ENCODE measurements around the gene RFTN1.
"Not testable (repeated sequence)": the region's sequence is repeated elsewhere in the genome, so short reads cannot be mapped to it uniquely, and the experiment has no call there.

RFTN1 gene

DNA sequence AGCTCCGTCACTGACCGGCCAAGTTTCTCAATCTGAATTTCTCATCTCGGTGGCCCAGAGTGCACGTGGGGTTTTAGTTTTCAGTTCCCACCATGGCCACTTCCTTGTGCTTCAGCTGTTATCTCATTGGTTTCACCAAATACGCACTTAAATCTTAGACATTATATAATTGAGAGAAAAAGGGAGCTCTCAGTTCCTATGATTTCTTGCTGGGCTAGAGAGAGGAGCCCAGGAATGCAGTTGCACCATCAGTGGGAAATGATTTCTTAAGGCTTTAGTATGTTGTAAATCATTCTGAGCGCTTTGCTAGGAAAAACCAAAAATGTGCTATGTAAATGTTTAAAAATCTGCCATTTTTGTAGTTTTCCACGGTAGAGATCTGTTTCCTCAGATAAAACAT lies 195.3 kb downstream of the RFTN1 start:
- DNase-seq: no peak

GRCh38 chr3:16317561-16317945 lies 195.9 kb downstream of the RFTN1 start:
- no peak for DNase-seq

GRCh38 chr3:16316847-16317560 lies 196.5 kb downstream of the RFTN1 start:
- DNase-seq: no peak

- DNase-seq: no peak
Measured at GRCh38 chr3:16316396-16316795, 197.1 kb downstream of the RFTN1 start.

DNA sequence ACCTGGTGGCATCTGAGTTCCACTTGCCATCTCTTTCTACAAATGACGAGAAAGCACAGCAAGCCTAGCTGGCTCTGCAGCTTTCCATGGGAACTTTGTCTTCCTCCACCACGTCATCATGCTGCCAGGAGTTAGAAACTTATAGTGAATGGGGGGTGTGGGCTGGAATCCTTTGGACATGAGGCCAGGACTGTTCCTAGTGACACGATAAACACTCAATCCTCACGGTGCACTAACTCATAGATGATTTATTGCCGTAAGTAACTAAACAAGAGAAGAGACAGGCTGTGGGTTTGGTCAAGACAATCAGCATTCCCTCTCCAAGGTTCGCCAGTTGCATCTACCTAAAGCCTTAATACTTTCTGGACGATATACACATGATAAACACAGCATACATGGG lies 197.9 kb downstream of the RFTN1 start:
- DNase-seq: no peak

- DNase-seq: no peak
Measured at GRCh38 chr3:16313886-16314645, 199.4 kb downstream of the RFTN1 start.

DNA sequence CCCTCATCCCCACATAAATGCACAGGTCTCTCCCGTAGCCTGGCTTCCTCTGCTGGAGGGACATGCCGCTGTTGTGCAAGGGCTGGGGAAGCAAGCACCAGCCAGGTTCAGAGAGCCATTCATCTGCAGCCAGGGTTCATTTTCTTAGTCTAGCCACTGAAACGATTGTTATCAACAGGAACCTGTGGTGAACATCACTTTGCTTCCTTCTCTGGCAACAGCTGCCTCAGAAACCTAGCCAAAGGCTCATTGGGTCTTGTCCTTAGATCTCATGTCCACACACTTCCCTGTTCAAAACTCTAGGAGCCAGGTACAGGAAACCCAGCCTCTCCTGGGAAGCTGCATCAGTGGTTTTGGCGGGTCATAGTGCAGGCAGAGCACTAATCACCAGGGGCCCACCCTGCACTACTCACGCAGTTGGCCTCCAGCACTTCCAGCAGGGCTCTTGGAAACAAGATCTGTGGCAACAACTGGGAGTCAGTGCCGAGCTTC lies 201.5 kb downstream of the RFTN1 start:
- DNase-seq: peak; percentile 88

DNA sequence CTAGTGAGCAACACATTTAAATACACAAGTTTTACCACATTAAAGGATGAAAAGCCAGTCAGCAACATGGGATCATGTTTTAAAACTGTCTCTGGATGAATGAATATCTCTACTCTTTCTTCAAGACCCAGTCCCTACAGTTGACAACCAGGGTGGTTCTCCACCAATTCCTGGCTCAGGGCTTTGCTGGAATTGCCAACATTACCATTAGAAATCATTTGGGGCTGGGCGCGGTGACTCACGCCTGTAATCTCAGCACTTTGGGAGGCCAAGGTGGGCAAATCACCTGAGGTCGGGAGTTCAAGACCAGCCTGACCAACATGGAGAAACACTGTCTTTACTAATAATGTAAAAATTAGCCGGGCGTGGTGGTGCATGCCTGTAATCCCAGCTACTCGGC lies 203.0 kb downstream of the RFTN1 start:
- DNase-seq: not testable (repeated sequence)

- peak; percentile 92 for DNase-seq
Measured at GRCh38 chr3:16309558-16309957, 203.9 kb downstream of the RFTN1 start.

- no peak for DNase-seq
Measured at GRCh38 chr3:16308727-16309126, 204.8 kb downstream of the RFTN1 start.

- DNase-seq: no peak
Measured at GRCh38 chr3:16307832-16308531, 205.5 kb downstream of the RFTN1 start.

DNA sequence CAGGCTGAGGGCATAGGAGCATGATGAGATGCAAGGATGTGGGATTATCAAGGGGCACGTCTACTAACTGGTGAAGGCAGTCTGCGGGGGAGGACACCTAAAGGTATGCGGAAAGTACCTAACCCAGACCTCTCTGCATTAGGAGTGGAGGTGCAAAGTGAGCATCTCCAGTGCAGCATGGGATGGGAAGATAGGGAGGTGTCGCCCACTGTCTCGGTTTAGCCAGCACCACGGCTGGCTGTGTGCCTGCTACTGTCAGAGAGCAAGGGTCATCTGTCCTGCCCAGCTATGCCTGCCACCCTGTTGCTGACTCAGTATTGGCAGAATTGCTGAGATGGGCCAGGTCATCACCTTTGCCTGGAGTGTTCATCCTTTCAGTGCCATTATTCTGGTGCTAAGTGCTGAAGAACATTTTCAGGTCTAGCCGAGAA lies 208.4 kb downstream of the RFTN1 start:
- peak; percentile 54 for DNase-seq

GRCh38 chr3:16304061-16305010 lies 209.2 kb downstream of the RFTN1 start:
- no peak for DNase-seq

- DNase-seq: no peak
Measured at GRCh38 chr3:16303037-16303575, 210.4 kb downstream of the RFTN1 start.

DNA sequence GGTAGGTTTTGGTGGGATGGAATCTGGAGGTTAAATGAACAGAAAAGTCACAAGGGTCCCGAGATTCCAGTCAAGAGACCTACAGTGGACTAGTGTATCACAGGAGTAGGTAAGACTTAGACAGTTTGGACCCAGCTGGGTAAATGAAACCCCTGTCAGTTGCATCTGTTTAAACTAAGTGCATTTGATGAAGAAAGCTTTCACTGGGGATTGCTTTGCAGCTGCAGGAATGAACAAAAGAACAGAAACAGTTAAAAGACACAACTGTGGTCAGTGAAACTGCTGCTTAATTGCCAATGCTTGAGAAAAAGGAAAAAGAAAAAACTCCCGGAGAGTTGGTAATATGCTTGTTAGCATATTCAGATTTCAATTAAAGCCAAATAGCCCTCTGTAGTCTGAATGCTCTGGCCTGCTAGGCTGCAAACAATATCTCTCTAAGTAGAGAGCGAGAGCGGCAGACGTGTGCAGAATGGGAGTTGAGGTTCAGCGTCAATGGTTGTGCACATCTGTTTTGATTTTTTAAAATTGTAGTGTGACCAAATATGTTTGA lies 211.3 kb downstream of the RFTN1 start:
- no peak for DNase-seq

DNA sequence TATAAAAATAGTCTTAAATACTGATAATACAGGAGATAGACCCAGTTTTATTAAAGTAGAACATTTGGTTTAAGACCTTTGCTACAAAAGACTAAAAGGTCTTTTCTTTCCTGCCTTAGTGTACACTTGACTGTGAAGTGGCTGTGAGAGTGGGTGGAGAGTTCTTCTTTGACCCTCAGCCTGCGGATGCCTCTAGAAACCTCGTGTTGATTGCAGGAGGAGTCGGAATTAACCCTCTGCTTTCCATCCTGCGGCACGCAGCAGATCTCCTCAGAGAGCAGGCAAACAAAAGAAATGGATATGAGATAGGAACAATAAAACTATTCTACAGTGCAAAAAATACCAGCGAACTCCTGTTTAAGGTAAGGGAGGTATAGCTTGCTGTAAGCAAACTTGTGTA lies 212.0 kb downstream of the RFTN1 start:
- peak; percentile 53 for DNase-seq

DNA sequence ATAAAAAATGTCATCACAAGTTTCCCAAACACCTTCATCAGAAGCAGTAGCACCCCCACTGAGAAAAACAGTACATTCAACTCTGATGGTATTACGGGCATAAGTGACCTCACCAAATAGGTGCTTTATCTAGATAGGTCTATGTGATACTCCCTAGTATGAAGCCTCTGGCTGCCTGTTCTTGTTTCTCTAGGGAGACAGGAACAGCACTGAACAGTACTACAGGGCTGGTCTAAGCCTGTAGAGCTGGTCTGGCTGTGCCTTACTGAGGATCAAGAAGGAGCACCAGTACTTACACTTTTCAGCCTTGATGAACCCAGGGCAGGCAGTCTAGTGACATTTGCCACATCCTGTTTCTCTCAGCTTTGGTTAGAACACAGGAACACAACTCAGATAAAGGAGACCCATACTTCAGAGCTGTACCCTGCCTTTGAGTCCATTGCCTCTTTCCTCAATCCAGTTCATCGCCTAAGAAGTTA lies 212.6 kb downstream of the RFTN1 start:
- peak; percentile 78 for DNase-seq

DNA sequence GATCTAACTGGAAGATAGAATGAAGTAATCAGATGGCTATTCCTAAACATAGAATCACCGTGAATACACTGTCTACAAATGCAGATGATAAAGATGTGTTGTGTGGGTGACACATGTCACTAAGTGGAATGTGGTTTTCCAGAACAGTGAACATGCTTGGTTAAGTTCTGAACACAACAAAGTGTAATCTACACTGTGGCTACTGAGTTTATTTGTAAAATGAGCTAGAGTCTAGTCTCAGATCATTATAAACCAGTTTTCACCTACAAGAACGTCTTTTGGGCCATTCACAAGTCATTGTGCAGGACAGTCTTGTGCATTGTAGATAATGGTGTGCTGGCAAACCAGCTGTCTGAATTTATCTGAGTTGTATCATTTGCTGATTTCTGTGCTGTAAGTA lies 213.2 kb downstream of the RFTN1 start:
- no peak for DNase-seq

DNA sequence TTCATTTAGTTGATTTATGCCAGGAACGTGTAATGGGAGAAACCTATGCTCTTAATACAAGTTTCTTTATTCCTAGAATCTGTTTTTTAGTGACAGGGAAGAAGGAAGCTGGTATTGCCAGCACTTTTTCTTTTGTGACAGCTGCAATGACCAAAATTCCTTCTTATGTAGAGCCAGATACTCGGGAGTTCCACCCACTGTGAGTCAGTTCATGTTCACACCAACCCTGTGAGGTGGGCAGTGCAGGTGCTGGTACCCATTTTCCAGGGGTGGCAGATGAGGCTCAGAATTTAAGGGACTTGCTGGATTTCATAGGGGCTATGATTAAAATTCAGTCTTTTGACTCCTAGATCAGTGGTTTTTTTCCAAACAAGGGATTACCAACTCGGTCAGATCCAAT lies 213.8 kb downstream of the RFTN1 start:
- no peak for DNase-seq

DNA sequence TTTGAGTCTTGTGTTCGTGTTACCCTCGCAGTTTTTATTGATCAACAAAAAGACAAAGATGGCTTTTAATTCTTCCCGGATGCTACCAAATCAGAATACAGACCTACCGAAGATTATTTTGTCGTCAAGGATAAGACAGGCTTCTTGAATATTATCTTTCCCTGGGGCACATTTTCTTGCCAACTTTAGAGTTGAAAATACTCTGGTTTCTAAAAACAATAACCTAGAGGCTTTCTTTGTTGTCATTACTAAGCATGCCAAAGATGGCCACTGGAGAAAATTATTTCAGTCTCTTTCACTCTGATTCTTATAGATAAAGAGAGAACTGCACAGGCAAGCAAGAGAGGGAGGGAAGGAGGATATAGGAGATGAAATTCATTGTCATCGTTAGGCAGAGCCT lies 214.6 kb downstream of the RFTN1 start:
- no peak for DNase-seq

GRCh38 chr3:16297997-16298885 lies 215.3 kb downstream of the RFTN1 start:
- DNase-seq: no peak
